Stimulated activated CD8-positive, alpha-beta memory T cell treated with anti-CD3 and anti-CD28 coated beads, Interleukin-2, amount 100 ng/mL, for 1 hour (primary cell): Measurements from ENCODE around the gene GPX8.

Source experiments
- DNase-seq, 2 donors: peaks; one replicate each; pipeline ENCODE4 v3.0.0-alpha.2; 2020; ENCODE audit warnings: low read depth in 2 of 2

Gene GPX8

GRCh38 chr5:55172937-55173686 lies 13.1 kb downstream of the GPX8 start, which contains the start of gene CDC20B:
Gene CDC20B, minus strand, starts transcription at chr5:55173177. Its CDS starts 177 bp downstream, at chr5:55173000.
- peak; percentile 53 to 58 for DNase-seq

- no peak for DNase-seq
Measured at GRCh38 chr5:55173687-55174230, 13.8 kb downstream of the GPX8 start.

- no peak for DNase-seq
Measured at GRCh38 chr5:55175781-55176175, 15.8 kb downstream of the GPX8 start.

GRCh38 chr5:55176176-55176818 lies 16.3 kb downstream of the GPX8 start:
- DNase-seq = no peak

GRCh38 chr5:55177078-55177477 lies 17.1 kb downstream of the GPX8 start:
- no peak for DNase-seq

- no peak for DNase-seq
Measured at GRCh38 chr5:55180016-55180415, 20.0 kb downstream of the GPX8 start.

- DNase-seq = no peak
Measured at GRCh38 chr5:55187370-55187769, 27.4 kb downstream of the GPX8 start.

- no peak for DNase-seq
Measured at GRCh38 chr5:55188656-55189540, 28.9 kb downstream of the GPX8 start.

- DNase-seq = no peak
Measured at GRCh38 chr5:55191165-55191564, 31.2 kb downstream of the GPX8 start.

- DNase-seq = no peak
Measured at GRCh38 chr5:55205001-55205400, 45.0 kb downstream of the GPX8 start.

GRCh38 chr5:55211184-55211874 lies 51.4 kb downstream of the GPX8 start:
- no peak for DNase-seq
